CD4-positive, alpha-beta T cell treated with Interleukin-12 subunit alpha and Interleukin-12 subunit beta, for 1 hour (primary cell): ENCODE measurements around the gene VDR.
A peak's percentile ranks its signal among the peaks of the same experiment; 100 is the strongest.

Experiments
- DNase-seq: peaks from one replicate; pipeline ENCODE4 v3.0.0-alpha.2; 2020

Gene VDR

DNA sequence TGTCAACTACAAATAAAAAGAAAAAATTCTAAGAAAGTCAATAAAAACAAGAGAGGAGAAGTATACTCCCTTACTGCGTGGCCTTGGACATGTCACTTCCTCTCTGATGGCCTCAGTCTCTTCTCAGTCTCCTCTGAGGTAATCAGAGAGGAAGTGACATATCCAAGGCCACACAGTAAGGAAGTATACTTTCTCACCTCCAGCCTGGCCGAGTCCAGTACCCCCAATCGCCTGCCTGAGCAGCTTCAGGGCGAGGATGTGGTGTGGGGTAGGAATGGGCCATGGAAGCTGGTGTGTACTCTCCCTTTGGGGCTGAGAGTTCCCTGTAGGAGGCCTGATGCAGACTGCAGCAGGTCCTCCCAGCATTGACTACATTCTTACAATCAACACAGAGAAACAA, 15.8 kb downstream of the VDR start:
- peak; percentile 50 for DNase-seq

- DNase-seq = no peak
Measured at GRCh38 chr12:47888153-47888819, 16.5 kb downstream of the VDR start.

- no peak for DNase-seq
Measured at GRCh38 chr12:47887529-47887928, 17.3 kb downstream of the VDR start.

DNA sequence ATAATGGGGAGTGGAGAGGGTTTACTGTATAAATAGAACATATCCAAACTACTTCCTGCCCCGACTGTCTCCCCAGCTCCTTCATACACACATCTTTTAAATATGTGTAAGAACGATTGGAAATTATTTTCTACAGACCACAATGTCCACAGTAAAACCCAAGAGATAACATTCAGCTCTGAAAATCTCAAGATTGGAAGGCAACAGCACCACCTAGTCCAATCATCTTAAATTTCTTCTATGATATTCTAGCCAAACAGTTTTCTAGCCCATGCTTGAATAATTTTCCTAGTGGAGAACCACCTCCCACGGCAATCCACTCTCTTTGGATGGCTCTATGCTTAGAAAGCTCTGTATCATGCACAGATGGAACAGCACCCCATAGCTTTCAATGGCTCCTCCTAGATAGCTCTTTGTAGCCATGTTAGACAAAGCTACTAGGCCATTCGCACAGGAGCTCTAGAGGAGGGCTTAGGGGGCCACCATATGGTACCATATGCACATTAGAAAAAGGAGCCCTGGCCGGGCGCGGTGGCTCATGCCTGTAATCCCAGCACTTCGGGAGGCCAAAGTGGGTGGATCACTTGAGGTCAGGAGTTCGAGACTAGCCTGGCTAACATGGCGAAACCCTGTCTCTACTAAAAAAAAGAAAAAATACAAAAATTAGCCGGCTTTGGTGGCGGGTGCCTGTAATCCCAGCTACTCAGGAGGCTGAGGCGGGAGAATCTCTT, 18.1 kb downstream of the VDR start:
- DNase-seq = no peak

- no peak for DNase-seq
Measured at GRCh38 chr12:47885566-47885965, 19.2 kb downstream of the VDR start.

DNA sequence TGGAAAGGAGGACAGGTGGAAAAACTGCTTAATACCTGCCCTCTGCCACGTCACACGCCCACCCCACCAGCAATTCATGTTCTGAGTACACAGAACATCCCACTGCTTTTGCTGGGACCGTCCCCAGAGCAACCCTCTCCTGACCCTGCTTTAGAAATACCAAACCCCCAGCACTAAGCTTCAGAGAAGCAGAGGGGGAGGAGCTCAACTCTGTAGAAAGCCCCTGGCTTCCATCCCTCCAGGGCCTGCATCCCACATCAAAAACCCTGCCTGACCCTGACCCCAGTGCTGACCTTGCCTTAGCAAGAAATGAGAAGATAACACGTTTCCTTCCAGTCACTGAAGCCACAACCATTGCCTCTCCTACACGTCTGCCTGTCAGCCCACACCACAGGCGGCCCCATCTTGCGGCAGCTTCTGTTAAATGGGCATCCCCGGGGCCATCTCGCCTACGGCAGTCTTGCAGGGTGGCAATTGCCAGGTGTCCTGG, 19.7 kb downstream of the VDR start:
- peak; percentile 49 for DNase-seq

- DNase-seq = no peak
Measured at GRCh38 chr12:47884501-47884900, 20.3 kb downstream of the VDR start.

GRCh38 chr12:47883663-47884195, 21.1 kb downstream of the VDR start:
- DNase-seq = no peak

DNA sequence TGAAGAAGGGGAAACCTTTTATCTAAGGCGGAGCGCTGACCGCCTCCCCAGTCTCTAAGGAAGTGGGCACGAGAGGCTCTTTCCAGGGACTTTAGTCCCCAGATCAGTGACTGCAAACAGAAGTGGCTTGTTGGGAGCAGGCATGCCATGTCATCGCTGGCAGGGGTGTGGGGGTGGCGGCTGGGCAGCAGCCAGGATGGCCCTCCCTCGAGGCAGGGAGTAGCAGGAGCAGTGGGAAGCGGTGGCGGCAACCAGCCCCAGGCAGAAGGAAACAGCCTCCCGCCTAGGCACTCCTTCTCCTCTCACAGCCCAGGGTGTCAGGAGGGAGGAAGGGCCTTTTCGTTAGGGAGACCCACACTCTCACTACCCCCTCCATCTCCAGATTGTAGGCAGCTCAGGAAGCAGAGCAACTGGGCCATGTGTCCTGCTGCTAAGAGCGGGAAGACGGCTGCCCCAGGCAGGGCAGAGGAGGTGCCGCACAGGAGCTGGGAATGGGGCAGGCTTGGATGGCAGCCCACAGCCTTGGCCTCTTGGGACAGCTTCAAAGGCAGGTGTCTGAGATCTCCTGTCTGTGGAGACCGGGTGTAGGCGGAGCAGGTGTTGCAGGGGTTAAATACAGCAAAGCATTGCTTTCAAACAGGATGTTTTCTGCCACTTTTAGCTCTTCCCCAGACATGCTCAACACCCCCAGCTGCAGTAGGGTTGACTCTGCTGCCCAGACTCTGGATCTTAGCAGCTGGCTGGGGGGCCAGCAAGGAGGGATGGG, 21.8 kb downstream of the VDR start:
- no peak for DNase-seq

- DNase-seq = no peak
Measured at GRCh38 chr12:47881826-47882427, 22.9 kb downstream of the VDR start.

GRCh38 chr12:47881051-47881450, 23.7 kb downstream of the VDR start:
- no peak for DNase-seq

DNA sequence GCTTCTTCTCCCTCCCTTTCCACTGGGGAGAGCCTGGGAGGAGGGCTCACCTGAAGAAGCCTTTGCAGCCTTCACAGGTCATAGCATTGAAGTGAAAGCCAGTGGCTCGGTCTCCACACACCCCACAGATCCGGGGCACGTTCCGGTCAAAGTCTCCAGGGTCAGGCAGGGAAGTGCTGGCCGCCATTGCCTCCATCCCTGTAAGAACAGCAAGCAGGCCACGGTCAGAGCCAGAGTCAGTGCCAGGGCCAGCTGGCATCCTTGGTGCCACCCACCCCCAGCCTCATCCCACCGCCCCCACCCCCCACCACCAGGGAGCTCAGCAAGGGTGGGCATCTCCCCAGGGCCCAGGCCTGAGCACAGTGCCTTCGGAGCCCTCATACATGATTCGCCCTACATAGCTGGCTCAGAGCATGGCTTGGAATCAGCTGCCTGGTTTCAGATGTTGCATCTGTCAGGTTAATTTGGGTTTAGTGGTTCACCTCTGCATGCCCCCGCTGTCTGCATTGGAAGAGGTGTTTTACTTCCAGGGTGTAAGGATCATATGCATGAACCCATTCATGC, 25.8 kb downstream of the VDR start:
- no peak for DNase-seq

DNA sequence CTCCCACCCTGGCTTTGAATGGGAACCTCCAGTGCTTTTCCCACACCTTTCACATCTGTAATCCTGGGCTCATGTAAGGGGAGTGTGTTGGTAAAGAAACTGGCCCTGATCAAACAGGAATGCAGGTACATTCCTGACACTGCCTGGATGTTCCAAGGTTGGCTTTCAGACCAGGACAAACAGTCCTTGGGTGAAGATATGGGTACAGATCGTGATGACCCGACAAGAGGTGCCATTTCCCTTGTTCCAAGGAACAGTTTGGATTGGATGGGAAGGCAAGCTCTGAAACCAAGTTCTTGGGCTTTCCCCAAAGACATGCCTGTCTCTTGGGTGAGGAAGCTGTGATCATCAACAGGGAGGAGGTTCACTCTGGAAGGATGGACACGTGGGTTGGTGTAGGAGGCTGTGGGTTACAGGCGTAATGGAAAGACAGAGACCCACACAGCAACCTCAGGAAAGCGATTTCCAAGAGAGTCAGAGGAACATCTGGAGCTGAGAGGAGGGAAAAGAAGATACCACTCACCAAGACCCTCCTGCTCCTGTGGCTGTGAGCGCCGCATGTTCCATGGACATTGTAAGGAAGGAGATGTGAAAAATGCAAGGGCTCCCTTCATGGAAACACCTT, 26.4 kb downstream of the VDR start:
- DNase-seq = no peak

- DNase-seq = no peak
Measured at GRCh38 chr12:47877081-47877480, 27.7 kb downstream of the VDR start.

DNA sequence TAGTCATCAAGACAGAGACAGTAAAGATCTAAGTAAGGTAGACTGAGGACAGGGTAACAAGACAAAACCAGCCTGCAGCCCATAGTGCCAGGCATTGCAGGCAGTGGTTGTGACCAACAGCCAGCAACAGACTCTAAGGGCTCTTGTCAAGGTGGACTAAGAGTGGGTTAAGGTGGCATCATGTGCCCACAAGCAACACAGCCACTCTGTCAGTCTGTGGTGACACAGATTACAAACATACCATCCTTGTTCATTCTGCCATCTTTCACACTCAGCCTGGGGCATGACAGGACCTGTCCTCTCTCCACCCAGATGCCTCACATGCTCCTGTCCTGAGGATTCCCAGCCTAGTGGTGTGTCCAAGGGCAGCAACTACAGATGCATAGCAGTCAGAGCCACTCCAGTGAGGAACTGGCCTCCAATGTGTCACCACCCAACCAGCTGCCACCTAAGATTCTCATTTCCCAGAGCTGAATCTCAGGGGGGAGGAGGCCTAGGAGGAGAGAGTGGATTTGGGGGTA, 28.3 kb downstream of the VDR start:
- no peak for DNase-seq

- DNase-seq = no peak
Measured at GRCh38 chr12:47875746-47876439, 28.9 kb downstream of the VDR start.

DNA sequence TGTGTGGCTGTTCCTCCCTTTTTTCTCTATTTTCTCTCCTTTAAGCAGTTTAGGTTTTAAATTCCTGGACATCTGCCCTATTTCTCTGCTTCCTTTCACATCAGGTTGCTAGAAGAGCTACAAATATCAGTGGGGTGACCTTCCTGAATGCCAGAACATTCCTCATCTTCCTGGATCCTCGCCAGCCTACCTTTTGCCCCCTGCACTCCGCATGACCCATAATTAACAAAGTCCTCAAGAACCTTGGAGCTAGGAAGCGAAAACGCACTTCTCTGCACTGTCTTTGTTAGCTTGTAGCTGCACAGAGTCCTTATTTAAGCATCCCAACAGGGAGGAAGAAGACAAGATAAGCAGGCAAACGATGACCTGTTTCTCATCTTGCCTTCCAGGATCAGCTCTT, 30.5 kb downstream of the VDR start:
- no peak for DNase-seq

GRCh38 chr12:47870175-47870781, 34.5 kb downstream of the VDR start:
- DNase-seq = no peak

DNA sequence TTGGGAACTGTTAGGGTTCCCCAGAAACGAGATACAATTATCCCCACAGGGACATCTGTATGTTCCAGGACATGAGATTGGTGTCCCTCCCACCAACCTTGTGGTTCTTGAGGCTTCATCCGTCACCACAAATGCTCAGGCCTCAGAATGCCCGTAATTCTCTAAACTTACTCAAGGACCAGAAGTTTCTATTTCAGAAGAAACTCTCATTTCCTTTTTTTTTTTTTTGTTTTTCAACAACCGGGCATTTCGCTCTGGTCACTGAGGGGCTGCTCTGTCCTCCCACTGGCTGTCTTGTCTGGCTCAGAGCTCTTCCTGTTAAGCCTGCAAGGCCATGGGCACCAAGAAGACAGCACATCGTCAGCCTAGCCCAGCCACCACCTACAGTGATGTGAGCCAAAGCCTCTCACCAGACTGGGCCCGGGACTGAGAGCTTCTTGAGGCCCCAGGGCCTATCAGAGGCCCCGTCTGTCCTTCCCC, 36.2 kb downstream of the VDR start:
- no peak for DNase-seq

- DNase-seq = no peak
Measured at GRCh38 chr12:47868041-47868440, 36.8 kb downstream of the VDR start.

DNA sequence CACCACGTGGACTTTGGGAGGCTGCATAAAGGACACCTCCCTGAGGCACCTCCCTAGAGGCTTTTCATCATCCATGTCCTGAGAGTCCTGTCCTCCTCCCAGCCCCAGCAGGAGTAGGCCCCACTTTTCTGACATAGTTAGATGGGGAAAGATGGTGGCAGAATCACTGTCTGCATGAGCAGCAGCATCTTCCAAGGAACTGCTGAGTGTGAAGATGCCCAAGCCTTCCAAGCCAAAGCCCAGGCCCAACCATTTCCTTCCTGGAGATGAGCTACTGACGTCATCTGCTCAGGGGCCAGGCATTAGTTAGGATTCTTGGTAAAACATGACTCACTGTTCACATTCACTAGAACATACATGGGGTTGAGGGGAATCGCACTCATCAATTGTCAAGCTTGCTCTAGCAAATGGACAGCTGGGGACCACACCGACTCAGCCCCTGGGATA, 37.3 kb downstream of the VDR start:
- no peak for DNase-seq
